HAP-1 (cell line): Measurements from ENCODE around the gene SELENOF.
A peak's percentile ranks its signal among the peaks of the same experiment; 100 is the strongest.
"Not testable (repeated sequence)": the region's sequence is repeated elsewhere in the genome, so short reads cannot be mapped to it uniquely, and the experiment has no call there.

Experiments
- DNase-seq, 2 experiments: peaks; one replicate each; pipeline ENCODE4 v3.0.0-alpha.2; 2016 to 2020; ENCODE audit warnings: low spot score in 2 of 2
- H3K27me3 ChIP-seq: fragments of 250-450 bp; sonication (Bioruptor Pico); 2 replicates; pipeline ENCODE4 v1.5.1; 2020; ENCODE audit warnings: low read depth, mild to moderate bottlenecking, moderate library complexity
- H3K36me3 ChIP-seq: fragments of 250-450 bp; sonication (Bioruptor Pico); replicated peaks from 2 replicates; pipeline ENCODE4 v1.5.1; 2020; ENCODE audit warnings: mild to moderate bottlenecking
- H3K4me1 ChIP-seq: fragments of 250-450 bp; sonication (Bioruptor Pico); 2 replicates; pipeline ENCODE4 v1.5.1; 2020; ENCODE audit warnings: mild to moderate bottlenecking
- H3K4me3 ChIP-seq: fragments of 250-450 bp; sonication (Bioruptor Pico); 2 replicates; pipeline ENCODE4 v1.5.1; 2020; ENCODE audit warnings: mild to moderate bottlenecking, moderate library complexity
- H3K9me3 ChIP-seq: fragments of 250-450 bp; sonication (Bioruptor Pico); 2 replicates; pipeline ENCODE4 v1.5.1; 2020; ENCODE audit warnings: mild to moderate bottlenecking, moderate library complexity
- in situ Hi-C: fragments of 300-500 bp; cut with MboI; formaldehyde crosslinking; loops from 3 replicates; pipeline ENCODE4 v1.14.3; 2020; ENCODE audit warnings: low sequenced_read_pairs, inconsistent platforms, mixed read lengths

SELENOF gene

DNA sequence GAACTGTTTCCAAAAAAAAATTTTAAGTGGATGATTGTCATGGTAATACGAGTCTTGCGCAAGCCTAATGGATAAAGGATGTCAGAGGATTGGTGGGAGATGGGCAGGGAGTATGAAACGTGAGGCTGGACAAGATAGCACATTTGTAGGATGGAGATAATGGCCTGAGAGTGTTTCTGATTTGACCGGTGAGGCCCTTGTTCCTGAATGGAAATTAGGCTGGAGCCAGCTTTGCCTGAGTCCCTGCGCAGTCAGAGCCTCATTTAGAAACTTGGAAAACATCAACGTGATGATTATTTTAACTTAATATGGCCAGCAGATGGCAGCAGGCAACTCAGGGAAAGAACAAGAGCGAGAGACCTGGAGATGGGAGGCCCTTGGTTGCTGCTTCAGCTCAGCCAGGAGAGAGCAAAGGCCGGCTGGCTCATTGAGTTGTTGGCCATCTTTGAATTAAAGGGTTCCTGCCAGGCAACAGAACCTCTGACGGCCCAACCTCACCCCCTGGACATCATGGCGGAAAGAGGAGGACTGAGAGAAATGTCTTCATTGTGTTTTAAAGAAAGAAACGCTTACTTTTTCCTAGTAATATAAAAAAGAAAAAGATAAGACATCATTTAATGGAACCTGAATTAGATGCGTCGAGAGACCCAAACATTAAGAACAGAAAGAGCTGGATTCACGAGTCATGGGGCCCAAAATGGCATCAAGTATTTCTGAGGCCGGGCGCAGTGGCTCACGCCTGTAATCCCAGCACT lies 80.3 kb downstream of the SELENOF start:
- peaks cover 5% of the 10 kb centered on the region; the same call in 1 of the 2 replicates for H3K4me1 ChIP-seq
- H3K27me3 ChIP-seq: no peaks in the 10 kb centered on the region
- H3K4me3 ChIP-seq: no peak overlapping the region
- no peaks in the 10 kb centered on the region for H3K9me3 ChIP-seq
- DNase-seq: peak; percentile 88 to 95
- H3K36me3 ChIP-seq: no peaks in the 10 kb centered on the region
- in situ Hi-C loops: loop anchor here (10.0 kb wide), 1 partner anchor 251 kb away; no protein-coding TSS in a partner anchor

DNA sequence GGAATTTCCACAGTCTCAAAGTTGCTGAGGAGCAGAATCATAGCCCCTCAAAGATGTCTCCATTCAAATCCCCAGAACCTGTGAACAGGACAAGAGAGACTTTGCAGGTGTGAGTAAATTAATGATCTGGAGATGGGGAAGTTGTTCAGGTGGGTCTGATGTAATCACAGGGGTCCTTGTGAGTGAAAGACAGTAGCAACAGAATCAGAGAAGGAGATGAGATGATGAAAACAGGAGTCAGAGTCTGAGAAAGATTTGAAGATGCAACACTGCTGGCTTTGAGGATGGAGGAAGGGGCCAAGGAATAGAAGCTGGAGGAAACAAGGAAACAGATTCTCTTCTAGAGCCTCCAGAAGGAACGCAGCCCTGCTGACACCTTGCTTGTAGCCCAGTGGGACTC lies 81.5 kb downstream of the SELENOF start:
- in situ Hi-C loops: loop anchor here (10.0 kb wide), 1 partner anchor 252 kb away; no protein-coding TSS in a partner anchor
- DNase-seq: no peak
- H3K36me3 ChIP-seq: no peaks in the 10 kb centered on the region
- no peaks in the 10 kb centered on the region for H3K27me3 ChIP-seq
- H3K4me1 ChIP-seq: peaks cover 5% of the 10 kb centered on the region; the same call in 1 of the 2 replicates
- H3K9me3 ChIP-seq: no peaks in the 10 kb centered on the region
- H3K4me3 ChIP-seq: no peak overlapping the region

DNA sequence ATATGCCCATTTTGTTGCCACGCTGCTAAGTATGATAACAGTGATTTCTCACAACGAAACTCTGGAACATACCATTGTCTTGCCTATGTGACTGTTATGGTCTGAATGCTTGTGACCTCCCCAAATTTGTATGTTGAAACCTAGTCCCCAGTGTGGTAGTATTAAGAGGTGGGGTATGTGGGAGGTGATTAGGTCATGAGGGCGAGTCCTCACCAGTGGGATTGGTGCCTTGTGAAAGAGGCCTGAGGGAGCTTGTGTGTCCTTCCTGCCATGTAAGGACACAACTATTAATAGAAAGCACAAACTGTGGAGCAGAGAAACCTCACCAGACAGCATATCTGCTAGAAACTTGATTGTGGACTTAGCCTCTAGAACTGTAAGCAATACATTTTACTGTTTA lies 84.6 kb downstream of the SELENOF start:
- Histone ChIP-seq H3K4me3 (no peak overlapping the region), H3K36me3 (no peaks in the 10 kb centered on the region), H3K27me3 (no peaks in the 10 kb centered on the region), H3K4me1 (peaks cover 5% of the 10 kb centered on the region; the same call in 1 of the 2 replicates), H3K9me3 (no peaks in the 10 kb centered on the region)
- in situ Hi-C loops: no loop called here
- DNase-seq: no peak

DNA sequence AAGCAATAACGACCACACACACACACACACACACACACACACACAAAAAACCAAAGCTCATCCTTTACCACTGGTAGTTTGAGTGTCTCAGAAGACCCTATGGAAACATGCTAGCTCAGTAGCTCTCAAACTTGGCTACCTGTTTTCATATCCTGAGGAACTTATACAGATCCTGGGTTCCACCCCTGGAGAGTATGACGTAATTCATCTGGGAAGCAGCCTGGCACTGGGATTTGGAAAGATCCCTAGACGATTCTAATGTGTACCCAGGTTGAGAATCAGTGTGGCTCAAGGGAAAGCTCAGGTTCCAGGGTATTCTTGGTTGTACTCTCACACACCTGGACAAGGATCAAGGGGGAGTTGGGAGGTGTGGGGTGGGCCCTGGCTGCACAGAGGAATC lies 85.9 kb downstream of the SELENOF start:
- in situ Hi-C loops: no loop called here
- Histone ChIP-seq H3K9me3 (no peaks in the 10 kb centered on the region), H3K36me3 (no peaks in the 10 kb centered on the region), H3K4me1 (peaks cover 2% of the 10 kb centered on the region; the same call in 1 of the 2 replicates), H3K4me3 (no peak overlapping the region), H3K27me3 (no peaks in the 10 kb centered on the region)
- no peak for DNase-seq

DNA sequence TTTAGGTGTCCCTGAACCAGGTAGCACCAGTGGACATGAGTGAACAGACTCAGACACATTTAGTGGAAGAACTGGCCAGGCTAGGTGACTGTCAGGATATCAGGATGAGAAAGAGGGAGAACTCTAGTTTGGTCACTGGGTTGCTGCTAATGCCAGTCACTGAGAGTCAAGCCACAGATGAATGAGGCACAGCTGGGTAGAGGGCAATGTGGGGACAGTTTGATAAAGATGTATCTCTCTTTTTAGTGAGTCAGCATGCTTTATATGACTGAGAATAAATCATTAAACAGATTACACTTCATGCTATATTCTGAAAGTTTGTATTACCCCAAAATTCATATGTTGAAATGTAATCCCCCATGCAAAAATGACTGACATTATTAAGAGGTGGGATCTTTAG lies 87.1 kb downstream of the SELENOF start:
- in situ Hi-C loops: no loop called here
- Histone ChIP-seq H3K9me3 (no peaks in the 10 kb centered on the region), H3K36me3 (no peaks in the 10 kb centered on the region), H3K4me1 (peaks cover 7% of the 10 kb centered on the region), H3K4me3 (no peak overlapping the region), H3K27me3 (no peaks in the 10 kb centered on the region)
- DNase-seq: no peak

DNA sequence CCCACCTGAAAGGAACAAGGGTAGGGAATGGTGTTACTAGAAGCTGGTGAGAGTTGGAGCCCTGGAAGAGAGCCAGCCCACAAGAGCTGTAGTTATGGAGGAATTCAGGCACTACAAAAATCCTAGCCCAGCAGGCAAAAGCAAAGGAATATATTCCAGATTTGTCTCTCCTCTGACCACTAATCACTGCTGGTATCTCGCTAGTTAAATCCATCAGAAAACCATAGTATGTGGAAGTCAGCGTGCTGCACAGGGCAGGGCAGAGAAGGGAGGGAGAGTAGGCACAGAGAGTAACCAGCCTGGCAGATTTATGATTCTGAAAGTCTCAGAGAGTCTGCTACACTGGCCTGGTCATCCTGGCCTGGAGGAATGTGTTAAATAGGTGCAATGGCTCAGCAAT lies 88.6 kb downstream of the SELENOF start:
- H3K4me1 ChIP-seq: peaks cover 10% of the 10 kb centered on the region

DNA sequence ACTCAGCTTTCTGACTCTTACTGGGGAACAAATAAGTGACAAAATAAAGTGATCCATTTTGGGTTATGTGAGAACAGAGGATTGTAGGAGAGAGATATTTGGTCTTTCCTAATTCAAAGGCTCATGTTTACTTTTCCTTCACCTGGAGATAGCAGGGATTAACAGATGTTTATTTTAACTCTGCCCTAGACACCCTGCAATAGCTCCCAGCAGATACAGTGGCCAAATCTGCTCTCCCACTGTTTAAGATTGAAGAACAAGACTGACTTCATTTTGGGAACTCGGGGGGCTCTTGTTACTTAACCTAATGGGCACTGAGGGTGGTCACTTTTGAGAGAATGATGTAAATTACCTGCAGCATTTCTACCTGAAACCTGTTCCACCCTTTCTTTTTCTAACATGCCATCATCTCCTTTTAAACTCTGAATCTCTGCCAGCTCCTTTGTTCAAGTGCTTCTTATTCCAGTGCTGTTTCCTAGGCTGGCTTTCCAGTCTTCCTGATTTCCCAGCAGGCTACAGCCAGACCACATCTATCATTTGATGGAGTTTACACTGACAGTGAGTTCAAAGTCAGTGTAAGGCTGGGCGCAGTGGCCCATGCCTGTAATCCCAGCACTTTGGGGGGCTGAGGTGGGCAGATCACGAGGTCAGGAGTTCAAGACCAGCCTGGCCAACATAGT lies 90.0 kb downstream of the SELENOF start:
- no peaks in the 10 kb centered on the region for H3K9me3 ChIP-seq
- no peaks in the 10 kb centered on the region for H3K27me3 ChIP-seq
- no peak for DNase-seq
- peaks cover 10% of the 10 kb centered on the region for H3K4me1 ChIP-seq
- H3K4me3 ChIP-seq: no peak overlapping the region
- in situ Hi-C loops: no loop called here
- H3K36me3 ChIP-seq: no peaks in the 10 kb centered on the region

More for the DNA sequence above, 88.6 kb downstream of the SELENOF start:
- H3K9me3 ChIP-seq: no peaks in the 10 kb centered on the region
- no peak for DNase-seq
- H3K4me3 ChIP-seq: no peak overlapping the region
- in situ Hi-C loops: no loop called here
- no peaks in the 10 kb centered on the region for H3K36me3 ChIP-seq
- H3K27me3 ChIP-seq: no peaks in the 10 kb centered on the region

DNA sequence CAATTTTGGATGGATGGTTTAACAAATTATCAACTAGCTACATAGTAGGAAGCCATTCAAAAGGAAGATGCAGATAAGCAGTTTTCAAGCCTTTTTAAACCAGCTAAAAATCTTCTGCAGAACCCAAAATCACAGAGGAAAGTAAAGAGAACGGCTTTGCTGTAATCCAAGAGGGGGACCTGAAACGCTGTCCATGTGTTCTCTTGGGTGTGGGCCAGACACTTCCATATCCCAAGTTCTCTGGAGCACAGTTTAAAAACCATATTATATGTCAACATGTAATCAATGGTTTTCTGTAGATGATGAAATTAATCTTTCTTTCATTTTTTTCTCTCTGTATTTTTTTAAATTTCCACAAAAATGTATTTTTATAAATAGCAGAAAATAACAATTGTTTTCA lies 90.5 kb downstream of the SELENOF start:
- H3K9me3 ChIP-seq: no peaks in the 10 kb centered on the region
- H3K27me3 ChIP-seq: no peaks in the 10 kb centered on the region
- DNase-seq: no peak
- no peaks in the 10 kb centered on the region for H3K36me3 ChIP-seq
- peaks cover 10% of the 10 kb centered on the region for H3K4me1 ChIP-seq
- H3K4me3 ChIP-seq: no peak overlapping the region
- in situ Hi-C loops: no loop called here

DNA sequence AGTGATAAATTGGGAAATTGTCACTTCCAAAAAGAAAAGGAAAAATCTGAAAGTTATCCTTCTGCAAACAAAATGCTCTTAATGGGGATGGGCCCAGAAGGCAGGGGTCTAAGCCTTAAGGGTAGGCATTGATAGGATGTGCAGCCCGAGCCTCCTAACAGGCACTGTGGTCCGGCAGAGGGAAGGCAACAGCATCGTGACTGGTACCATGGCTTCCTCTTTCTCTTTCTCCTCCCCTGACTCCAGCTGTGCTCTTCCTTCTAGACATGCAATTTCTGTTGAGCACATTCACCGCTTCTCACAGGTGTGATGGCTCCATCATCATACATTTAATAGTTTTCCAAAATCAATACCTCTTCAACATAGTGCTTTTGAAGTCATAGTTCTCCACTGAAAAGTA lies 91.5 kb downstream of the SELENOF start:
- DNase-seq: no peak
- Histone ChIP-seq H3K4me1 (peaks cover 10% of the 10 kb centered on the region), H3K4me3 (no peak overlapping the region), H3K27me3 (no peaks in the 10 kb centered on the region), H3K9me3 (no peaks in the 10 kb centered on the region), H3K36me3 (no peaks in the 10 kb centered on the region)
- in situ Hi-C loops: no loop called here

DNA sequence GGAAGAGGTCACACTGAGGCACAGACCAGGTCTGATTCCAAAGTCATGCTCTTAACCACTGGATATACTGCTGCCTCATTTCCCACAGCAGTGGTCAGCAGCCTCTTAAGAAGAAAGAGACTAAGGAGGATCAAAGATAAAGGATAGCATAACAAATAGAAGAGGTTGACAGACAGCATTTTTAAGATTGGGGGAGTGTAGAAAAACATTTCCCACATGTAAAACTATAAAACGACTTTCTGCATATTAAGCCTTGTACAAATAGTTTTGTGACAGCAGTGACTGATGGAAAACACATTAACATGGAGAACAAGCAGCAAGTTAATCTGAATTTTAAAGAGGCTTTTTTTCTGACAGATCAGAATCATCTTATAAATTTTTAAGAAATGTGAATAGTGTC lies 92.0 kb downstream of the SELENOF start:
- in situ Hi-C loops: no loop called here
- H3K4me1 ChIP-seq: peaks cover 10% of the 10 kb centered on the region

DNA sequence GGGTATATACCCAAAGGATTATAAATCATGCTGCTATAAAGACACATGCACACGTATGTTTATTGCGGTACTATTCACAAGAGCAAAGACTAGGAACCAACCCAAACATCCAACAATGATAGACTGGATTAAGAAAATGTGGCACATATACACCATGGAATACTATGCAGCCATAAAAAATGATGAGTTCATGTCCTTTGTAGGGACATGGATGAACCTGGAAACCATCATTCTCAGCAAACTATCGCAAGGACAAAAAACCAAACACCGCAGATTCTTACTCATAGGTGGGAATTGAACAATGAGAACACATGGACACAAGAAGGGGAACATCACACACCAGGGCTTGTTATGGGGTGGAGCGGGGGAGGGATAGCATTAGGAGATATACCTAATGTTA lies 94.0 kb downstream of the SELENOF start:
- DNase-seq, H3K36me3 ChIP-seq, in situ Hi-C loops, H3K27me3 ChIP-seq, H3K4me1 ChIP-seq, H3K4me3 ChIP-seq, H3K9me3 ChIP-seq: not testable (repeated sequence)

More for the DNA sequence above, 92.0 kb downstream of the SELENOF start:
- H3K4me3 ChIP-seq: no peak overlapping the region
- no peaks in the 10 kb centered on the region for H3K27me3 ChIP-seq
- no peaks in the 10 kb centered on the region for H3K36me3 ChIP-seq
- H3K9me3 ChIP-seq: no peaks in the 10 kb centered on the region
- DNase-seq: peak in 1 of 2 experiments; percentile 47

DNA sequence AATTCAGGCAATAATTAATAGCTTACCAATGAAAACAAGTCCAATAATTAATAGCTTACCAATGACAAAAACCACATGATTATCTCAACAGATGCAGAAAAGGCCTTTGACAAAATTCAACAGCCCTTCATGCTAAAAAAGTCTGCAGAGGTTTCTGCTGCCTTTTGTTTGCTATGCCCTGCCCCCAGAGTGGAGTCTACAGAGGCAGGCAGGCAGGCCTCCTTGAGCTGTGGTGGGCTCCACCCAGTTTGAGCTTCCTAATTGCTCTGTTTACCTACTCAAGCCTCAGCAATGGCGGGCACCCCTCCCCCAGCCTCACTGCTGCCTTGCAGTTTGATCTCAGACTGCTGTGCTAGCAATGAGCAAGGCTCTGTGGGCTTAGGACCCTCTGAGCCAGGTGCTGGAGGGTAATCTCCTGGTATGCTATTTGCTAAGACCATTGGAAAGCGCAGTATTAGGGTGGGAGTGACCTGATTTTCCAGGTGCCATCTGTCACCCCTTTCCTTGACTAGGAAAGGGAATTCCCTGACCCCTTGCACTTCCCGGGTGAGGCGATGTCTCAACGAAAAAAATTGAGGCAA lies 96.6 kb downstream of the SELENOF start:
- H3K27me3 ChIP-seq, H3K9me3 ChIP-seq, H3K4me3 ChIP-seq, H3K4me1 ChIP-seq, H3K36me3 ChIP-seq, DNase-seq, in situ Hi-C loops: not testable (repeated sequence)

DNA sequence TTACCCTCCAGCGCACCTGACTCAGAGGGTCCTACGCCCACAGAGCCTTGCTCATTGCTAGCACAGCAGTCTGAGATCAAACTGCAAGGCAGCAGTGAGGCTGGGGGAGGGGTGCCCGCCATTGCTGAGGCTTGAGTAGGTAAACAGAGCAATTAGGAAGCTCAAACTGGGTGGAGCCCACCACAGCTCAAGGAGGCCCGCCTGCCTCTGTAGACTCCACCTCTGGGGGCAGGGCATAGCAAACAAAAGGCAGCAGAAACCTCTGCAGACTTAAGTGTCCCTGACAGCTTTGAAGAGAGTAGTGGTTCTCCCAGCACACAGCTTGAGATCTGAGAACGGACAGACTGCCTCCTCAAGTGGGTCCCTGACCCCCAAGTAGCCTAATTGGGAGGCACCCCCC lies 99.8 kb downstream of the SELENOF start:
- H3K4me1 ChIP-seq, in situ Hi-C loops, H3K9me3 ChIP-seq, H3K27me3 ChIP-seq, H3K36me3 ChIP-seq, H3K4me3 ChIP-seq: not testable (repeated sequence)
- peak in 1 of 2 experiments; percentile 60 for DNase-seq
